WERI-Rb-1 (cell line): Measurements from ENCODE around the gene NELL2.

Experiments used
- DNase-seq: peaks from one replicate; pipeline ENCODE4 v3.0.0-alpha.2; 2020
- H3K27ac ChIP-seq: fragments of 250-450 bp; sonication (Bioruptor Pico); 2 replicates; pipeline ENCODE4 v1.5.1; 2020; ENCODE audit warnings: mild to moderate bottlenecking, moderate library complexity
- H3K27me3 ChIP-seq: fragments of 250-450 bp; sonication (Bioruptor Pico); 2 replicates; pipeline ENCODE4 v1.5.1; 2021; ENCODE audit warnings: mild to moderate bottlenecking, low read depth, moderate library complexity; ENCODE audit not compliant: insufficient read depth, severe bottlenecking
- H3K36me3 ChIP-seq: fragments of 250-450 bp; sonication (Bioruptor Pico); 2 replicates; pipeline ENCODE4 v1.5.1; 2020; ENCODE audit warnings: mild to moderate bottlenecking, moderate library complexity
- H3K4me3 ChIP-seq: 2 replicates; pipeline ENCODE4 v1.5.1; 2011; ENCODE audit warnings: low read depth, mild to moderate bottlenecking, control low read depth, low read length
- H3K9me3 ChIP-seq: fragments of 250-450 bp; sonication (Bioruptor Pico); 2 replicates; pipeline ENCODE4 v1.5.1; 2021; ENCODE audit warnings: mild to moderate bottlenecking, moderate library complexity; ENCODE audit not compliant: severe bottlenecking
- TF ChIP-seq, protein P1 (sequence below): IDR thresholded peaks from 2 replicates; pipeline ENCODE4 v1.5.1; 2011; ENCODE audit warnings: low read depth, mild to moderate bottlenecking, control low read depth, inconsistent platforms, low read length

Gene NELL2

DNA sequence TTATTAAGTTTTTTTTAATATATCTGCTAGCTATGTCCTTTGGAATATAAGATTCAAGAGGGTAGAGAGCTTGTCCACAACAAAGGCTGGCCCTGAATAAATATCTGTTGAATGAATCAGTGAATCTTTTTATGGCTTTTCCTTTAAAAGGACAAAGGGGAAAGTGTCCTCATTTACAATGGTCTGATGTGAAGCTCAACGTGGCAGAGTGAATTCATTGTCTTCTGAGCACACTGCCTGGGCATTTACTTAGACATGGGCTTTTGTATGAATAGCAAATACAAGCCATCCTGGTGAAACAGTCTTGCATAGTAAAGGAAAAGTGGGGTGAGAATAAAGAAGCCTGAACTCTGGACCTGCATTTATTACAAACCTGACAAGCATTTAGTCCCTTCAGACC lies 201.2 kb downstream of the NELL2 start:
- H3K9me3 ChIP-seq: no peaks in the 10 kb centered on the region
- no peak for DNase-seq
- H3K4me3 ChIP-seq: no peak overlapping the region
- TF ChIP-seq, protein P1, sequence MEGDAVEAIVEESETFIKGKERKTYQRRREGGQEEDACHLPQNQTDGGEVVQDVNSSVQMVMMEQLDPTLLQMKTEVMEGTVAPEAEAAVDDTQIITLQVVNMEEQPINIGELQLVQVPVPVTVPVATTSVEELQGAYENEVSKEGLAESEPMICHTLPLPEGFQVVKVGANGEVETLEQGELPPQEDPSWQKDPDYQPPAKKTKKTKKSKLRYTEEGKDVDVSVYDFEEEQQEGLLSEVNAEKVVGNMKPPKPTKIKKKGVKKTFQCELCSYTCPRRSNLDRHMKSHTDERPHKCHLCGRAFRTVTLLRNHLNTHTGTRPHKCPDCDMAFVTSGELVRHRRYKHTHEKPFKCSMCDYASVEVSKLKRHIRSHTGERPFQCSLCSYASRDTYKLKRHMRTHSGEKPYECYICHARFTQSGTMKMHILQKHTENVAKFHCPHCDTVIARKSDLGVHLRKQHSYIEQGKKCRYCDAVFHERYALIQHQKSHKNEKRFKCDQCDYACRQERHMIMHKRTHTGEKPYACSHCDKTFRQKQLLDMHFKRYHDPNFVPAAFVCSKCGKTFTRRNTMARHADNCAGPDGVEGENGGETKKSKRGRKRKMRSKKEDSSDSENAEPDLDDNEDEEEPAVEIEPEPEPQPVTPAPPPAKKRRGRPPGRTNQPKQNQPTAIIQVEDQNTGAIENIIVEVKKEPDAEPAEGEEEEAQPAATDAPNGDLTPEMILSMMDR: no peak
- no peak overlapping the region for H3K27ac ChIP-seq
- H3K36me3 ChIP-seq: 0 out of 2 replicates have a peak, but pooled peaks cover 2% of the 10 kb centered on the region
- no peaks in the 10 kb centered on the region for H3K27me3 ChIP-seq

DNA sequence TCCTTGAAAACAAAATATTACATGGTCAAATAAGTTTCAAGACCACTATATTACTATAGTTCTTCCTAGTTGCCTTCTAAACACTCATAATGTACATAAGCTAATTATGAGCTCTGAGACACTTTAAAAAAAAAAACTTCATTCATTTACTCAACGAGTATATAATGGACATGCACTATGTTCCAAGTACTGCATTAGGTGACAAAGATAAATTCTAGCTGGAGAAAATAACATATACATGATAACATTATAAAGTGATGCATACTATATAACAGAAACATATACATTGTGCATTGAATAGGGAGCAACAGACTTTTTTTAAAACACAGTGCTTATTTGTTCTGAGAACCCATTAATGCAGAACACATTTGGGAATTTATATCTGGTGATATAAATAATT lies 202.3 kb downstream of the NELL2 start:
- TF ChIP-seq, protein P1: no peak
- no peak overlapping the region for H3K4me3 ChIP-seq

DNA sequence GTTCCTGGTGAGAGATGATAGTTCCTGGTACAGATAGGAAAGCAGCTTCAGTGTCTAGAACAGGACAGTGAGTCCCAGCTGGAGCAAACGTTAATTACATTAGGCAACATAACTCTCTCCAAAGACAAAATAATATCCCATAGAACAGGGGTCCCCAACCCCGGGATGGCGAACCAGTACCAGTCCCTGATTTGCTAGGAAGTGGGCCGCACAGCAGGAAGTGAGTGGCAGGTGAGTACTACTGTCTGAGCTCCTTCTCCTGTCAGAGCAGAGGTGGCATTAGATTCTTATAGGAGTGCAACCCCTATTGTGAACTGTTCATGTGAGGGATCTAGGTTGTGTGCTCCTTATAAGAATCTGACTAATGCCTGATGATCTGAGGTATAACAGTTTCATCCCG lies 204.1 kb downstream of the NELL2 start:
- no peak overlapping the region for H3K27ac ChIP-seq
- no peak overlapping the region for H3K4me3 ChIP-seq
- no peak for DNase-seq
- no peaks in the 10 kb centered on the region for H3K9me3 ChIP-seq
- H3K27me3 ChIP-seq: no peaks in the 10 kb centered on the region
- 0 out of 2 replicates have a peak, but pooled peaks cover 2% of the 10 kb centered on the region for H3K36me3 ChIP-seq
- TF ChIP-seq, protein P1: no peak

More for the DNA sequence above, 202.3 kb downstream of the NELL2 start:
- no peak for DNase-seq
- Histone ChIP-seq H3K9me3 (no peaks in the 10 kb centered on the region), H3K36me3 (0 out of 2 replicates have a peak, but pooled peaks cover 2% of the 10 kb centered on the region), H3K27me3 (no peaks in the 10 kb centered on the region), H3K27ac (no peak overlapping the region)

DNA sequence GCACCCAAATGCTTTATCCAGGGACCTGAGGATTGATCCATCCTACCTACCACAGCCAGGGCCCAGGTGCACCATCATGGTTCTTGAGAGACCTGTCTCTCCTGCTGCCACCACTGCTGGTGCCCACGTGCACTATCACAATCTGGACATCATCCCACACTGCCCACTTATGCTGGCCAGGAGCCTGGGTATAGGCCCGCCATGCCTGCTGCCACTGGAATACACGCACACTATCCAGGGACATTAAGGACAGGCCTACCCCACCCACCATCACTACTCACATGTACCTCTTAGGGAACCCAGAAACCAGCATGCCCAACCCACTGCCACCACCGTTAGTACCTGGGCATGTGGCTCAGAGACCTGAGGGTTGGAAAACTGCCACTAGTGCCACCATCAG lies 207.7 kb downstream of the NELL2 start:
- no peaks in the 10 kb centered on the region for H3K27me3 ChIP-seq
- DNase-seq: no peak
- no peak overlapping the region for H3K4me3 ChIP-seq
- TF ChIP-seq, protein P1: no peak
- no peak overlapping the region for H3K27ac ChIP-seq
- H3K36me3 ChIP-seq: 0 out of 2 replicates have a peak, but pooled peaks cover 2% of the 10 kb centered on the region
- no peaks in the 10 kb centered on the region for H3K9me3 ChIP-seq

DNA sequence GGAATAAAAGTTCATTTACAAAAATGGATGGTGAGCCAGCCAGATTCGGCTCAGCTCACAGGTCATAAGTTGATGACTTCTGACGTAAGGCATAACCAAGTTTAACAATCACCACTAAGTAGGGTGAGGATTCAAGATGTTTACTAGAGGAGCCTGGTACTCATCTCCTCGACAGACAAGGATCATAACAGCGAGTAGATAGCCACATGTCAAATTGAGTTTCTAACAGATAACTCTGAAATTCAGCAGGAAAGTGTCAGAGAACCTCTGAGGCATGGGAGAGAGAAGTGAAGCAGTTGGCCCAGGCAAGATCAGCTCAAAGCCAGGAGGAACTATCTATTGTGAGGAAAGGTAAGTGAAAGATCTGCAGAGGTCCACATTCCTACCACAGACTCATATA lies 208.7 kb downstream of the NELL2 start:
- H3K27ac ChIP-seq: no peak overlapping the region
- TF ChIP-seq, protein P1: no peak
- no peak for DNase-seq
- H3K4me3 ChIP-seq: no peak overlapping the region
- H3K27me3 ChIP-seq: no peaks in the 10 kb centered on the region
- no peaks in the 10 kb centered on the region for H3K9me3 ChIP-seq
- 0 out of 2 replicates have a peak, but pooled peaks cover 2% of the 10 kb centered on the region for H3K36me3 ChIP-seq

DNA sequence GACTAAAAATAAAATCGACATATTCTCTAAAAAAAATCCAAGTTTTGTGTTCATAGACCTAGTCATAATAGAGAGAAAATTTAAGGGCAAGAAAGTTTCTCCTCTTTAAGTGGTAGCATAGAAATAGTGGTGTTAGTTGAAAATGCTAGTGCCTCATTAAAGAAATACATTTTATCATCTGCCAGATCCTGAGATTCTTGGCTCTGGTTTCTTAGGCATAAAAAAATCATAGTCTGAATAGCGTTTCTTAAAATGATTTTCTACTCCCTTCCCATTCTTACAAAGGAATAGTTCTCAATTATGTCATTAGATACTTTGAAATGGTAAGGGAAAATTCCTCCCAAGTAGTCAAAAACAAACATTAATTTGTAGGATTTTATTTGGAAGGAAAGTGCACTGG lies 212.8 kb downstream of the NELL2 start:
- DNase-seq: no peak
- Histone ChIP-seq H3K36me3 (no peaks in the 10 kb centered on the region), H3K27me3 (no peaks in the 10 kb centered on the region), H3K9me3 (no peaks in the 10 kb centered on the region), H3K4me3 (no peak overlapping the region), H3K27ac (no peak overlapping the region)
- TF ChIP-seq, protein P1: no peak
